Activated naive CD4-positive, alpha-beta T cell treated with anti-CD3 and anti-CD28 coated beads for 36 hours (primary cell): ENCODE results near the gene RBFOX2. TPM values are rescaled to one million over a fixed set of nuclear protein-coding genes. Genes with fewer than 3 reads are reported as not detected.
"Not testable (repeated sequence)": the region's sequence is repeated elsewhere in the genome, so short reads cannot be mapped to it uniquely, and the experiment has no call there.

ENCODE experiments used
- CTCF ChIA-PET: fragments of 350-600 bp; sonication (Branson Sonifier 250); formaldehyde crosslinking; loops from one replicate; lab custom pipeline; 2021; ENCODE audit warnings: antibody characterized with exemption; lab: Charles Lee
- DNase-seq: peaks from one replicate; pipeline ENCODE4 v3.0.0-alpha.2; 2020
- H3K27ac Mint-ChIP-seq: one replicate; pipeline ENCODE4 v1.8.0; 2021; ENCODE audit warnings: mild to moderate bottlenecking, mixed read lengths
- H3K27me3 Mint-ChIP-seq: one replicate; pipeline ENCODE4 v1.8.0; 2021; ENCODE audit warnings: low read depth, mixed read lengths
- H3K36me3 Mint-ChIP-seq: one replicate; pipeline ENCODE4 v1.8.0; 2021; ENCODE audit warnings: low read depth, mixed read lengths
- H3K4me1 Mint-ChIP-seq: one replicate; pipeline ENCODE4 v1.8.0; 2021; ENCODE audit warnings: low read depth, mixed read lengths
- H3K4me3 Mint-ChIP-seq: one replicate; pipeline ENCODE4 v1.8.0; 2021; ENCODE audit warnings: mild to moderate bottlenecking, moderate library complexity, mixed read lengths
- H3K9me3 Mint-ChIP-seq: one replicate; pipeline ENCODE4 v1.8.0; 2021; ENCODE audit warnings: mixed read lengths
- intact Hi-C: fragments of 100-400 bp; cut with micrococcal nuclease; formaldehyde crosslinking; loops from one replicate; pipeline ENCODE4 v1.15.1; 2023
- total RNA-seq, 2 experiments: library from RNA; stranded (reverse); gene quantifications; one replicate each; pipeline ENCODE4 v1.2.3, GENCODE V29; 2021

RBFOX2 gene
- total RNA-seq, 2 experiments from 2014 or later: 3.3 to 4.3 TPM

DNA sequence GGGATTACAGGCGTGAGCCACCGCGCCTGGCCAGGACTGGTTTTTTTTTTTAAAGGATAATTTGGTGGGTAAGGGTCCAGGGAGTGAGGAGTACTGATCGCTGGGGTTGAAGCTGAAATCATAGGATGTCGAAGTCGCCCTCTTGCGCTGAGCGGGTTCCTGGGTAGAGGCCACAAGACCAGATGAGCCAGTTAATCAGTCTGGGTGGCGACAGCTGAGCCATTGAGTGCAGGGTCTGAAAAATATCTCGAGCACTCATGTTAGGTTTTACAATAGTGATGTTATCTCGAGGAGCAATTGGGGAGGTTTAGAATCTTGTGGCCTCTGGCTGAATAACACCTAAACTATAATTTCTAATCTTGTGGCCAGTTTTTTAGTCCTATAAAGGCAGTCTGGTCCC lies 303.1 kb downstream of the RBFOX2 start:
- Mint-ChIP-seq H3K4me1 (no peaks in the 10 kb centered on the region), H3K36me3 (no peaks in the 10 kb centered on the region), H3K9me3 (no peaks in the 10 kb centered on the region), H3K27me3 (no peaks in the 10 kb centered on the region), H3K27ac (no peak overlapping the region), H3K4me3 (no peak overlapping the region)
- intact Hi-C loops: no loop called here
- no peak for DNase-seq
- CTCF ChIA-PET: no interaction called here

DNA sequence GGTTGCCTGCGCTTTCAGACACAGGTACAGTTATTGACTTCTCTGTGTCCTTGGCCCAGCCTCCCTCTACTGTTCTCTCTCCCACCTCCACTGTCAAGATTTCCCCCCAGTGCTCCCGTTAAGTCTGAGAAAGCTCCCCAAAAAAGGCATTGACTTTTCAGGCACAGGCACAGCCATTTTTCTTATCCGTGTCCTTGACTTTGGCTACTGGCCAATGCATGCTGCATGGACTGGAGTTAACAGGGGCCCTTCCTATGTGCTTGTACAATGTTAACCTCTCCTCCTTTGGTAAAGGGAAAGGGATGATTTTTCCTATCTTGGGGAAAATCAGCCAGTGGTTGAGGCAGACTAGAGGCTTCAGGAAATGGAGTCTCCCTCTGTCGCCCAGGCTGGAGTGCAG lies 306.7 kb downstream of the RBFOX2 start:
- no peaks in the 10 kb centered on the region for H3K9me3 Mint-ChIP-seq
- no peak overlapping the region for H3K4me3 Mint-ChIP-seq
- H3K36me3 Mint-ChIP-seq: no peaks in the 10 kb centered on the region
- intact Hi-C loops: no loop called here
- no peaks in the 10 kb centered on the region for H3K4me1 Mint-ChIP-seq
- no peak overlapping the region for H3K27ac Mint-ChIP-seq
- no peak for DNase-seq
- CTCF ChIA-PET: no interaction called here
- H3K27me3 Mint-ChIP-seq: no peaks in the 10 kb centered on the region

DNA sequence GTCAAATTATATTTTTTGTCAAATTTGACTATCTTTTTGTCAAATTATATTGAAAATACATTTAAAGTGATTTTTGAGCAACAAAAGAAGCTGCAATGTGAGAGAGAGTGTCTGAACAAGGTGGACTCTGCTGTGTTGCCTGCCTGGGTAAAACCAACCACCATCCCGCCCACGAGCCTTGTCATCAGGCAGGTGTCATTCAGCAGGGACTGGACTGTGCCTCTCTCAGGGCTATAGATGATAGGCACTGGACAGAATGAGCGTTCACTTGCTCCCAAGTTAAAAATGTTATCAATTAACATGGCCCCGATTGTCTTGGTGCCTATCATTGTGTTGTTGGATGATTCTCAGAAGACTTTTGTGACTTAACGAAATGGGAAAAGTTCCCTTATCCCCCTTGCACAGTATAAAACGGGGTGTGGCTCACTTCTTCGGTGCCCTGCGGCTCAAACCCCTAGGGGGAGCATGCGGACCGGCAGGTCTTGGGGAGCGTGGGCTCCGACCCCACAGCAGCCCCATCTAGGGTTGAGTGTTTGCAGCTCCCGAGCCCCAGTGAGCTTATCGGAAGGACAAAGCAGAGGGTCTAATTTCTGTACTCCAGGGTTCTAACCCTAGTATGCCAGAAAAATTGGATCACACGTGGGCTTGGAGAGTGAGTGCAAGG lies 309.3 kb downstream of the RBFOX2 start:
- CTCF ChIA-PET: no interaction called here
- H3K4me3 Mint-ChIP-seq: no peak overlapping the region
- peaks cover 2% of the 10 kb centered on the region for H3K27me3 Mint-ChIP-seq
- no peak for DNase-seq
- no peak overlapping the region for H3K27ac Mint-ChIP-seq
- no peaks in the 10 kb centered on the region for H3K36me3 Mint-ChIP-seq
- intact Hi-C loops: no loop called here
- no peaks in the 10 kb centered on the region for H3K9me3 Mint-ChIP-seq
- H3K4me1 Mint-ChIP-seq: no peaks in the 10 kb centered on the region

DNA sequence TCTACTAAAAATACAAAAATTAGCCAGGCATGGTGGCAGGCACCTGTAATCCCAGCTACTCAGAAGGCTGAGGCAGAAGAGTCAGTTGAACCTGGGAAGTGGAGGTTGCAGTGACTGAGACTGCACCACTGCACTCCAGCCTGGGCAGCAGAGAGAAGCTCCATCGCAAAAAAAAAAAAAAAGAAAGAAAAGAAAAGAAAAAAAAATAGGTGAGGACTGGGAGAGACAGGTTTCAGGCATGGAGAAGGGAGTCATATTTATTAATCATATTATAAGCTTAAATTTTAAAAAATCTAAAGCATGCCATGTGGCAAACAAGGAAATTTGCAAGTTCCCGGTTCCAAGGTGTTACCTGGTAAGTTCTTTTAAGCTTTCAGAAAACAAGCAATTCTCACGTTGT lies 311.1 kb downstream of the RBFOX2 start, which contains the start of gene APOL5:
TSS of gene APOL5 (plus strand) at position 301 of the 400 bp plus-strand sequence. CDS start at position 301, 0 bp downstream.
- H3K9me3 Mint-ChIP-seq: peaks cover 5% of the 10 kb centered on the region
- CTCF ChIA-PET: interaction anchor here (0.6 kb wide), 1 partner anchor 157 kb away, joined by 3 read pairs; no protein-coding TSS in a partner anchor
- H3K36me3 Mint-ChIP-seq: no peaks in the 10 kb centered on the region
- peaks cover 4% of the 10 kb centered on the region for H3K27me3 Mint-ChIP-seq
- intact Hi-C loops: no loop called here
- H3K4me3 Mint-ChIP-seq: no peak within 1 kb of the TSS
- DNase-seq: no peak
- H3K27ac Mint-ChIP-seq: no peak within 1 kb of the TSS
- no peaks in the 10 kb centered on the region for H3K4me1 Mint-ChIP-seq

DNA sequence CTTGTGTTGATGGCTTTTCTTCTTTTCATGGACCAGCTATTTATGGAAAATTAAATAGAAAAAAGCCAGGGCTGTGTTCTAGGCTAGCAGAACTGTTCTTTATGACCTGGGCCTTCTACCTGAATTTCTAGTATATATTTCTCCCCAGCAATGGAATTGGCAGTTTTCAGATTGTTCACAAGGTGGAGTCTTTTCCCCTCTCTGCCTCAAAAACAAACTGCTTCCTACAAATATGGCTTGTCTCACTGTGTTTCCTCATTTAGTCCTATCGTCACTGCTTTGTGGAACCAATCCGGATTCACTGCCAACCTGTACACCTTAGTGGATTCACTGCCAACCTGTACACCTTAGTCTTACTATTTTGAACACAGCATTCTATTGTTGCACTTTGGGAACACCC lies 316.0 kb downstream of the RBFOX2 start:
- peaks cover 5% of the 10 kb centered on the region for H3K9me3 Mint-ChIP-seq
- H3K27ac Mint-ChIP-seq: no peak overlapping the region
- DNase-seq: no peak
- no peak overlapping the region for H3K4me3 Mint-ChIP-seq
- peaks cover 4% of the 10 kb centered on the region for H3K27me3 Mint-ChIP-seq
- H3K36me3 Mint-ChIP-seq: no peaks in the 10 kb centered on the region
- intact Hi-C loops: no loop called here
- CTCF ChIA-PET: no interaction called here
- no peaks in the 10 kb centered on the region for H3K4me1 Mint-ChIP-seq

DNA sequence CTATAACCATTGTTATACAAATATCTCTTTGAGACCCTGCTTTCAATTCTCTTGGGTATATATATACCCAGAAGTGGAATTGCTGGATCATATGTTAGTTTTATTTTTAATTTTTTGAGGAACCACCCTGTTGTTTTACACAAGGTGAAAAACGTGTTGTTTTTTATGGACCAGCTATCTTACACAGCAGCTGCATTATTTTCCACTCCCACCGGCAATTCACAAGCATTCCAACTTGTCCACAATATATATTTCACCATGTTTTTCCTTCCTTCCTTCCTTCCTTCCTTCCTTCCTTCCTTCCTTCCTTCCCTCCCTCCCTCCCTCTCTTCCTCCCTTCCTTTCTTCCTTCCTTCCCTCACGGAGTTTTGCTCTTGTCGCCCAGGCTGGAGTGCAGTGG lies 317.3 kb downstream of the RBFOX2 start:
- intact Hi-C loops: no loop called here
- peaks cover 5% of the 10 kb centered on the region for H3K9me3 Mint-ChIP-seq
- no peak overlapping the region for H3K4me3 Mint-ChIP-seq

DNA sequence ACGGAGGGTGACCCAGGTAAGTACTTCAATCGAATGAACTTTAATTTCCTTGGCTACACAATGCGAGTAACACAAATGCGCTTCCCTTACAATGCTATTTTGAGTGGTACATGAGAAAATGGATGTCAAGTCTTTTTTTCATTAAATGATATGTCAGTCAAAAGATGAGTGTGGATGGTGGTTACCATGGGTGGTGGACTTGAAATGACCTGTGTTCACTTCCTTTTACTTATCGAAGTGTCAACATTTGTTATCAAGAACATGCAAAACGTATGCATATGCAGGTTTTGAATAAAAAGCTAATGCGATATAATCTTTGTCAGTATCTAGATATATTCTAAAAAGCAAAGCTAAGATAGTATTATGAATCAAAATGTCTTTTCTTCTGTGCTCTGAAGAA lies 319.7 kb downstream of the RBFOX2 start:
- Mint-ChIP-seq H3K9me3 (peaks cover 5% of the 10 kb centered on the region), H3K36me3 (no peaks in the 10 kb centered on the region), H3K4me3 (no peak overlapping the region), H3K27ac (no peak overlapping the region), H3K4me1 (no peaks in the 10 kb centered on the region), H3K27me3 (peaks cover 2% of the 10 kb centered on the region)
- intact Hi-C loops: no loop called here
- CTCF ChIA-PET: no interaction called here
- DNase-seq: no peak

More for the DNA sequence above, 317.3 kb downstream of the RBFOX2 start:
- Mint-ChIP-seq H3K27ac (no peak overlapping the region), H3K27me3 (peaks cover 4% of the 10 kb centered on the region), H3K36me3 (no peaks in the 10 kb centered on the region), H3K4me1 (no peaks in the 10 kb centered on the region)
- no peak for DNase-seq
- CTCF ChIA-PET: no interaction called here

DNA sequence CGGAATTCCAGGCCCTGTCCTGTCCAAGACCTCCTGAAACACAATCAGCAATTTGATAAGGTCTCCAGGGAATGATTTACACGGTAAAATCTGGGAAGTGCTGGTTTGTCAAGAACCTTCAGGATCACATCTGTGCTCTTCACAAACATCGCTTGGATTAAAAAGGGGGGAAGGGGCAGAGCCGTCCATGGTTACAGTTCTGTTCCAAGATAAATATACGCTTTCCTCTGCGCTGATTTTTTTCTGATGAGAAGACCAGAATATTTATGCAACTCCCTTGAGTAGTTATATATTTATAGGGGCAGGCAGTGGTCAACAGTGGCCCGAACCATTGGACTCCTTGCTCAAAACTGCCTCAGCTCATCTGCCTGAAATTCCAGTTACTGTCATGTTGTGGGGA lies 320.2 kb downstream of the RBFOX2 start:
- no peak for DNase-seq
- Mint-ChIP-seq H3K9me3 (peaks cover 5% of the 10 kb centered on the region), H3K36me3 (no peaks in the 10 kb centered on the region), H3K27me3 (peaks cover 1% of the 10 kb centered on the region), H3K4me3 (no peak overlapping the region), H3K27ac (no peak overlapping the region), H3K4me1 (no peaks in the 10 kb centered on the region)
- intact Hi-C loops: no loop called here
- CTCF ChIA-PET: no interaction called here

DNA sequence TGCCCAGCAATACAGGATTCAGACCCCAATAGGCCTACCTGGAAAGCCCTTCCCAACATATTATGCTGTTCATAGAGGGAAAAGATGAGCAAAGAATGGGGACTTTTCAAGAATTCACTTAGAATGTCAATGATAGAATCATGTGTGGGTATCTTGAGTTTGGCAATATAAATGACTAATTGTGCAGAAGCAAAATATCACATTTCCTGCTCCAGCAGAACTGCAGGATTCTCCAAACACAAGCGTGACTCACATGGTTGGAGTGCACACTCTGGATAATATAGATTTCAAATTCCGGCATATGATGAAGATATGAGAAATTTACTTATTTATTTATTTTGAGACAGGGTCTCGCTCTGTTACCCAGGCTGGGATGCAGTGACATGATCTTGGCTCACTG lies 323.5 kb downstream of the RBFOX2 start:
- Mint-ChIP-seq H3K4me3 (no peak overlapping the region), H3K27ac (no peak overlapping the region), H3K4me1 (no peaks in the 10 kb centered on the region), H3K36me3 (no peaks in the 10 kb centered on the region), H3K27me3 (no peaks in the 10 kb centered on the region), H3K9me3 (no peaks in the 10 kb centered on the region)
- CTCF ChIA-PET: no interaction called here
- no peak for DNase-seq
- intact Hi-C loops: no loop called here

DNA sequence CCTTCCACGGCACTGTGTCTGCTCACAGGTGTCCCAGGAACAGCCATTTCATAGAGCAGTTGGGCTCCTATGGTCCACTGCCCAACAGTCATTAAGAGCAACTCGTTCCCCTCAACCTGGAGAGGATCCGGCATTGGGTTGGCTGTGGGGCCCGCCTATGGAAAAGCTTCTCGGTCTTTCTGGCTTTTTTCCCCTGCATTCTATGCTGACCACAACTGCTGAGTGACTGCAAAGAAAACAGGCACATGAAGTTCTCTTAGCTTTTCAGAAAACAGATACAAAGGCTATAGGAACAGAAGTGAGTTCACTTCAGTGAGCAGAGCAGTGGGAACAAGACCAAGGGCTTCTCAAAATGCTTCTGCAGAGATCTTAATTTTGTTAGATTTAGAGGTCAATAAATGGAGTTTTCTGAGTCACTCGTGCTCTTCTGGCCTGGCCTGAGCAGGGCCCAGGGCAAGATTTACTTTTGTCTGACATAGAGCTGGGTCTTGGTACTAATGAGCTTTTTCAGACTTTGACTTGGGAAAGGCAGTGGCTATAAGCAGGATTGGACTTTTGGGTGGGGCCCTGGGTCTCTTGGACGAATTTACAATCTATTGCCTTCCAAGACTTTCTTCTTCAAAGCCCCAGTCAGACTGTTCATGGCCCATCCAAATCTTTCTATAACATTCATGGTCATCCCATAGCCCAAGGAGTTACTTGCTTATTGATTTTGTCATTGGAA lies 324.6 kb downstream of the RBFOX2 start:
- no peak for DNase-seq
- H3K27me3 Mint-ChIP-seq: no peaks in the 10 kb centered on the region
- CTCF ChIA-PET: no interaction called here
- H3K4me3 Mint-ChIP-seq: no peak overlapping the region
- no peaks in the 10 kb centered on the region for H3K36me3 Mint-ChIP-seq
- no peaks in the 10 kb centered on the region for H3K9me3 Mint-ChIP-seq
- intact Hi-C loops: no loop called here
- no peak overlapping the region for H3K27ac Mint-ChIP-seq
- no peaks in the 10 kb centered on the region for H3K4me1 Mint-ChIP-seq

DNA sequence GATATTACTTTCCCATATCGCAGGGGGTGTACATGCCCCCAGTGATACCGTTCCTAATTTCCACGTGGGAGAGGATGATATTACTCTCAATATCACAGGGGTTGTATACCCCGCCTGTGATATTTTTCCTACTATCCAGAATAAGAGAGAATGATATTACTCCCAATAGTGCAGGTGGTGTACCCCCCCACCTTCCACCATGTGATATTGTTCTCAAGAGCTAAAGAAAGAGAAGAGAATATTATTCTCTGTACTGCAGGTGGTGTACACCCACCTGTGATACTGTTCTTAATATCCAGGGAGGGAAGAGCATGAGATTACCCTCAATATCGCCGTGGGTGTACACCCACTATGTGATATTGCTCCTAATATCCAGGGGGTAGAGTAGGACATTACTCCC lies 328.8 kb downstream of the RBFOX2 start:
- H3K9me3 Mint-ChIP-seq, H3K4me3 Mint-ChIP-seq, H3K4me1 Mint-ChIP-seq, H3K36me3 Mint-ChIP-seq, H3K27ac Mint-ChIP-seq, H3K27me3 Mint-ChIP-seq, CTCF ChIA-PET: not testable (repeated sequence)
- DNase-seq: peak; percentile 5
- intact Hi-C loops: loop anchor here (5.0 kb wide), 1 partner anchor 53 kb away; the partner anchor contains the start of gene APOL6

DNA sequence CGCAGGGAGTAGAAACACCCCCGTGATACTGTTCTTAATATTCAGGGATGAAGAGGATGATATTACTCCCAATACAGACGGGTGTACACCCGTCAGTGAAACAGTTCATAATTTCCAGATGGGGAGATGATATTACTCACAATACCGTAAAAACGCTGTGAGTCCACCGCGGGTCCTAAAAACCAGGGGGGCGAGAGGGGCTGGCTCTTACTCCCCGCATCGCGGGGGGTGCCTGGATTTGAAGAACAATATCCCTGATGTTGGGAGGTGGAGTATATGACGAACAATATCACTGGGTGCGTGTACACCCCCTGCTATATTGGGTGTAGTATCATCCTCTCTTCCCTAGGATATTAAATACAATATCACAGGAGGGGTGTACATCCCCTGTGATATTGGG lies 331.5 kb downstream of the RBFOX2 start:
- no peak overlapping the region for H3K4me3 Mint-ChIP-seq
- CTCF ChIA-PET: no interaction called here
- H3K36me3 Mint-ChIP-seq: no peaks in the 10 kb centered on the region
- H3K4me1 Mint-ChIP-seq: no peaks in the 10 kb centered on the region
- H3K27ac Mint-ChIP-seq: no peak overlapping the region
- no peaks in the 10 kb centered on the region for H3K9me3 Mint-ChIP-seq
- DNase-seq: peak; percentile 43
- no peaks in the 10 kb centered on the region for H3K27me3 Mint-ChIP-seq
- intact Hi-C loops: loop anchor here (5.0 kb wide), 1 partner anchor 50 kb away; the partner anchor contains the start of gene APOL6

DNA sequence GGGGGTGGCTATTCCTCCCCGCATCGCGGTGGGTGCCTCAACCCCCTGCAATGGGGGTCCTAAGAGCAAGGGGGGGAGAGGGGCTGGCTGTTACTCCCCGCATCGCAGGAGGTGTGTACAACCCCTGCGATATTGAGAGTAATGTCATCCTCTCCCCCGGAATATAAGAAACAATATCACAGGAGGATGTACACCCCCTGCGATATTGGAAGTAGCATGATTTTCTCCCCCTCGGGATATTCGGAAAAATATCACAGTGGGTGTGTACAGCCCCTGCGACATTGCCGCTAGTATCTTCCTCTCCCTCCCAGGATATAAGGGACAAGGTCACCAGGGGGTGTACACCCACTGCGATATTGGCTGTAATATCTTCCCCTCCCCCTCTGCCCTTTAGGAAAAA lies 333.4 kb downstream of the RBFOX2 start:
- CTCF ChIA-PET: no interaction called here
- Mint-ChIP-seq H3K4me3 (no peak overlapping the region), H3K27me3 (no peaks in the 10 kb centered on the region), H3K27ac (no peak overlapping the region), H3K4me1 (no peaks in the 10 kb centered on the region), H3K36me3 (no peaks in the 10 kb centered on the region), H3K9me3 (no peaks in the 10 kb centered on the region)
- intact Hi-C loops: loop anchor here (5.0 kb wide), 1 partner anchor 48 kb away; the partner anchor contains the start of gene APOL6
- DNase-seq: no peak
